Pons (tissue), 1 donor: Measurements from ENCODE around the gene RAPGEF2.
A peak's percentile ranks its signal among the peaks of the same experiment; 100 is the strongest.

ENCODE experiments used
- DNase-seq: peaks from one replicate; pipeline ENCODE4 v3.0.0-alpha.2; 2016; ENCODE audit warnings: low spot score

The RAPGEF2 gene

DNA sequence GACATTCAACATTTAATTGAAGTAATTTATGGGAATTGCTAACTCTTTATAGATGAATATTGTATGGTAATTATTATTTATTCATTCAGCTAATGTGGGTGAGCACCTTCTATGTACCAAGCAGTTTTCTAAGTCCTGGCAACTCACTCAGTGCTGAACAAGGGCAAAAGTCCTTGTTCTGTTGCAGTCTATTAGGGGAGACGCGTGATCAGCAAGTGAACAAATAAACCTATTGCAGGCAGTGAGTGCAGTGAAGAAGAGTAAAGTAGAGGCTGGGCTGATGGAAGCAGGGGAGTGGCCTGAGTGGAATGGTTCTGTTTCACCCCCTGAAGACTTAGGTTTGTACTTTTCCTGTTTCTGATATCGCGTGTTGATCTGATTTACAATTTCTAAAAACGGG is 214.3 kb downstream of the RAPGEF2 start:
- DNase-seq = no peak

DNA sequence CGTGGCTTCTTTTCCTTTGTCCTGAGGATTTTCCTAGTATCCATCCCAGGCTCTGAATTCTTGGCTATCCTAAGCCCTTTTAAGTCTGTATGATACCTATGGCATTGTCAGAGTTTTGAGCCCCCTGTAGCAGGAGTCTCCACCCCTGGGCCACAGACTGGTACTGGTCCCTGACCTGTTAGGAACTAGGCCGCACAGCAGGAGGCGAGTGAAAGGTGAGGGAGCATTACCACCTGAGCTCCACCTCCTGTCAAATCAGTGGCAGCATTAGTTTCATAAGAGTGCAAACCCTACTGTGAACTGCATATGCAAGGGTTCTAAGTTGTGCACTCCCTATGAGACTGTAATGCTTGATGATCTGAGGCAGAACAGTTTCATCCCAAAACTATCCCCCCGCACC is 216.1 kb downstream of the RAPGEF2 start:
- DNase-seq = no peak

DNA sequence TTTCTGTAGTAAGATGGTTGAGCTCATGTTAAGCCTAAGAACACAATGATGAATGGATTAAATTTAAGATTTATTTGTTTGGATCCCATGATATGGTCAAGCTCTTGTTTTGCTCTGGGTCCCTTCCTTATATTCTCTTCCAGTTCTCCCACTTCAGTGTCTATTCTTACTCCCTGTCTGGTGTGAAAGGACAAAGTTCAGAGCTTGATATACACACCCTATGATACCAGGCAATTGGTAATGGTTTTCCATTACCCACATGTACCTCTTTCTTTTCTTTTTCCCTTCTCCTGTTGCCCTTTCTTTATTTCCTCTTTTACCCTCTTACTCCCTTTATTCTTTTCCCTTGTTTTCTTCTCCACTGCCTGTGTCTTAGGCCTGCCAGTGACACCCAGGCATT is 223.6 kb downstream of the RAPGEF2 start:
- no peak for DNase-seq

DNA sequence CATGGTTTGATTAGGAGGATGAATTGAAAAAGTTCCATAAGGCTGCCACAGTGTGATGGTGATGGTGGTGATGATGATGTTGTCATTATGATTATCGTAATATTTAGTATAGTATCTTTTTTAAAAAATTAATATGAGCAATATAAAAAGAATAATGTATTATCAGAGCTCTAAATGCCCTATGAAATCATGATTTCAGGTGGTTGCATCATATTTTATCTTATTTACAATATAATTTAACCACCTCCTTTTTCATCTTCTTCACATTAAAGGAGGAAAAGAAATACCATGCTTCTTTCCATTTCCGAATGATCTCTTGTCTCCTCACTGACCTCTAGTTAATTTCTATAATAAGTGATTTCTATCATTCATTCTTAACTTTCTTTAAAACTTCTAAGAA is 225.9 kb downstream of the RAPGEF2 start:
- DNase-seq = no peak

DNA sequence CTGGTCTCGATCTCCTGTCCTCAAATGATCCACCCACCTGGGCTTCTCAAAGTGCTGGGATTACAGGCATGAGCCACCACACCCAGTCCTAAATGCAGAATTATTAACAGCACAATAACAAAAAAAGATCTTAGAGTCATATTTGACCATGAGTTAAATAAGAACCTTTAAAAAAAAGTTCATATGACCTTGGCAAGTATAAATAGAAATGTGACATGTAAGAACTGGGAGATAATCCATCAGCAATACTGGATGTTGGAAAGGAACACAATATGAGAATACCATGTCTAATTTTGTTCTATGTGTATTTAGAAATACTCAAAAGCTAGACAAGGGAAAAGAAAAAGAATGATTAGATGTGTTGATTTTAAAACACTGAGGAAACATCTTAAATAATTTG is 231.6 kb downstream of the RAPGEF2 start:
- DNase-seq = no peak

DNA sequence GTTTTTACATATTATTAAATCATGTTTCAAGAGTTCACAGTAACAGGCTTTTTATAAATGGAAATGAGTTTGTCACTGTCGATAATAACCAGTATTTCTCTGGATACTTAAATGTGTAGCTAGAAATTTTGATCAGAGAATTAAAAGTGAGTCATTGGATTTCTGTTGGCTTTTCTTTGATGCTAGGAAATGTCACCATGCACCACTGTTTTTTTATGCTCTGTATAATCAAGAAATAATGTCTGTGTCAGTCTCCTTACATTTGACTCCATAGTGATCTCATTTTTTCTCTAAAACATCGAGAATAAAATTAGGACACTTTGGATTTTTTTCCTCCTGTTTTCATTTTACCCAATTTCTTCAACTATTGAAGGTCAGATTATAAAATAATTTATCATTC is 234.2 kb downstream of the RAPGEF2 start:
- no peak for DNase-seq

DNA sequence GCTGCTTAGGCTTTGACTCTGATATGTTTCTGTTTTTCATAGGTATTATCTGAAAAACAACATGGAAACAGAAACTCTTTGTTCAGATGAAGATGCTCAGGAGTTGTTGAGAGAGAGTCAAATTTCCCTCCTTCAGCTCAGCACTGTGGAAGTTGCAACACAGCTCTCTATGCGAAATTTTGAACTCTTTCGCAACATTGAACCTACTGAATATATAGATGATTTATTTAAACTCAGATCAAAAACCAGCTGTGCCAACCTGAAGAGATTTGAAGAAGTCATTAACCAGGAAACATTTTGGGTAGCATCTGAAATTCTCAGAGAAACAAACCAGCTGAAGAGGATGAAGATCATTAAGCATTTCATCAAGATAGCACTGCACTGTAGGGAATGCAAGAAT is 238.6 kb downstream of the RAPGEF2 start:
- no peak for DNase-seq

DNA sequence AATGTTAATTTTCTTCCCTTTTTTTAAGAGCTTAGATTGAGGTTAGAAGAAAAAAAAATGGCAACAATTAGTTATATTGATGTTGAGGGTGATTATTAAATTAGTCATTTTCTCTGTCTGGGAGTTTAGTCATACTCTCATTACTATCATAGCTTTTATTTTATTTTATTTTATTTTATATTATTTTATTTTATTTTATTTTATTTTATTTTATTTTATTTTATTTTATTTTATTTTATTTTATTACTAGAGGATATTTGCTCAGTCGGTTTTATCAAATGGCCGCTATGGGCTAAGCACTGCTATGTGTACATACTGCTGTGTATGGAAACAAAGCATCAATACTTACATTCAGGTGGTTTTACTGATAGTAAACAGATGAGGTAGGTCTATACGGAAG is 239.5 kb downstream of the RAPGEF2 start:
- no peak for DNase-seq

DNA sequence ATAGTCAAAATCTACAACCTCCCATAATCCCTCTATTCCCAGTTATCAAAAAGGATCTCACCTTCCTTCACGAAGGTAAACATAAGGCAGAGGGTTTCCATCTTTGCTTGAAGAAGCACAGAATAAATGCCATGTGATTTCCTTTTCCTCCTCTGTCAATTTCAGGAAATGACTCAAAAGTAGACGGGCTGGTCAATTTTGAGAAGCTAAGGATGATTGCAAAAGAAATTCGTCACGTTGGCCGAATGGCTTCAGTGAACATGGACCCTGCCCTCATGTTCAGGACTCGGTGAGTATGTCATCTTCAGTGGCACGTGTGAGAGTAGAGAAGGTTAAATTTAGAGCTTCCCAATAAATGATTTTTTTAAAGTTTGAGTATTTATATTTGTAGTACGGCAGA is 240.2 kb downstream of the RAPGEF2 start:
- no peak for DNase-seq

DNA sequence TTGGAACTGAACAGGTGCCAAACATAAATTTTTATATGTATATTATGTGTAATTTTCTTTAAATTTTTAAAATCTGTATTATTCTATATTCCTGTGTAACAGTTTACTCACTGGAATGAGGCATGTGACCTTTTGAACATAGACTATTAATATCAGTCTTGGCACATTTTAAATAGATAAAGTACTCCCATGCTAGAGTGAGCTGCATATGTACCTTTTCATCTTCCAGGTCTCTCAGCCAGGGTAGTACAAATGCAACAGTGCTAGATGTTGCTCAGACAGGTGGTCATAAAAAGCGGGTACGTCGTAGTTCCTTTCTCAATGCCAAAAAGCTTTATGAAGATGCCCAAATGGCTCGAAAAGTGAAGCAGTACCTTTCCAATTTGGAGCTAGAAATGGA is 242.0 kb downstream of the RAPGEF2 start:
- no peak for DNase-seq

DNA sequence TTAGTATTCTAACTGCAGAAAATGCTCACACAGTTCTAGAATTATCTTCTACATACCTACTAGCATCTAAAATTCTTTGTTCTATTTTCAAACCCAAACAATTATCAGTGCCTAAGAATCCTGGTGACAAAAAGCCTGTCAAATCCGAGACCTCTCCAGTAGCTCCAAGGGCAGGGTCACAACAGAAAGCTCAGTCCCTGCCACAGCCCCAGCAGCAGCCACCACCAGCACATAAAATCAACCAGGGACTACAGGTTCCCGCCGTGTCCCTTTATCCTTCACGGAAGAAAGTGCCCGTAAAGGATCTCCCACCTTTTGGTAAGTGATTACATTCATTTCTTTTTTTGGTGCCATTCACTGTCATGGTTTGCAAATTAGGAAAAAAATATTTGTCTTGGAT is 243.8 kb downstream of the RAPGEF2 start:
- no peak for DNase-seq

DNA sequence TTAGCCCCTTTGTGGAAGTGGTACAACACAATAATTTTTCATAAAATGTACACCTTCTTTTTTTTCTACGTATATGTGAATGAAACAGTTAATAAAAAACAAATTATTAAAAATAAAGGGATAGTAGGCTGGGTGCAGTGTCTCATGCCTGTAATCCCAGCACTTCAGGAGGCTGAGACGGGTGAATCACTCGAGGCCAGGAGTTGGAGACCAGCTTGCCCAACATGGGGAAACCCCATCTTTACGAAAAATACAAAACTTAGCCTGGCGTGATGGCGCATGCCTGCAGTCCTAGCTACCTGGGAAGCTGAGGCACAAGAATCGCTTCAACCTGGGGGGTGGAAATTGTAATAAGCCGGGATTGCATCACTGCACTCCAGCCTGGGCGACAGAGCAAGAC is 244.9 kb downstream of the RAPGEF2 start:
- DNase-seq = no peak

DNA sequence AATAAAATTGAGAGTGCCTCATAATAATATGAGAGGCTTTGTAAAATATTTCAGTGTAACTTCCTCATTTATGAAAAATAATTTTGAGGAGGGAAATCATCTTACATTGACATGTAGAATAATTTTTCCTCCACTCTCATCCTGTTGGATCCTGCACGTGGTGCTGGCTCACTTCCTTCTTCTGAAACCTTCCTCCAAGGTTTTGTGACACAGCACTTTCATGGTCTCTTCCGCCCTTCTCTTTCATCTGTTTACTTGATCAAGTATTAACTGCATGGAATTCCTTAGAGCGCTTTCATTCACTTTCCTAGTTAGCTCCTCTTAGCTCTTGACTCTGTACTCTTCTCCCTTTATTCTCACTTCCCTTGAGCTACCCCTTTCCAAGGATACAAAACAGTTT is 246.5 kb downstream of the RAPGEF2 start:
- DNase-seq = no peak

DNA sequence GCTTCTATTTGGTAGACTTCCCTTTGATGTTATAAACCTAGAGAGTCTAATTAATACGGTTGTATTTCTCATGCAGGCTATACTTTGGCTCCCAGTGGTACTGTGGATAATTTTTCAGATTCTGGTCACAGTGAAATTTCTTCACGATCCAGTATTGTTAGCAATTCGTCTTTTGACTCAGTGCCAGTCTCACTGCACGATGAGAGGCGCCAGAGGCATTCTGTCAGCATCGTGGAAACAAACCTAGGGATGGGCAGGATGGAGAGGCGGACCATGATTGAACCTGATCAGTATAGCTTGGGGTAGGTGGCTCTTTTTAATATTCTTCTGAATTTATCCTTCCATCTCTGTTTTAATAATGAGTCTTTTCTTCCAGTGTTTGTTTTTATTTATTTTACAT is 249.7 kb downstream of the RAPGEF2 start:
- DNase-seq = peak; percentile 37

DNA sequence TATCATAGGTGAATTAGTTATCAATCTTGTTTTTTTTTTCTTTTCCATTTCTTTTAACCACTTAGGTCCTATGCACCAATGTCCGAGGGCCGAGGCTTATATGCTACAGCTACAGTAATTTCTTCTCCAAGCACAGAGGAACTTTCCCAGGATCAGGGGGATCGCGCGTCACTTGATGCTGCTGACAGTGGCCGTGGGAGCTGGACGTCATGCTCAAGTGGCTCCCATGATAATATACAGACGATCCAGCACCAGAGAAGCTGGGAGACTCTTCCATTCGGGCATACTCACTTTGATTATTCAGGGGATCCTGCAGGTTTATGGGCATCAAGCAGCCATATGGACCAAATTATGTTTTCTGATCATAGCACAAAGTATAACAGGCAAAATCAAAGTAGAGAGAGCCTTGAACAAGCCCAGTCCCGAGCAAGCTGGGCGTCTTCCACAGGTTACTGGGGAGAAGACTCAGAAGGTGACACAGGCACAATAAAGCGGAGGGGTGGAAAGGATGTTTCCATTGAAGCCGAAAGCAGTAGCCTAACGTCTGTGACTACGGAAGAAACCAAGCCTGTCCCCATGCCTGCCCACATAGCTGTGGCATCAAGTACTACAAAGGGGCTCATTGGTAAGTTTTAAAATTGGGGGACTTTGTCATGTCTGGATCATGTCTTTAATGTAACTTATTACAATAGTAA is 250.7 kb downstream of the RAPGEF2 start:
- DNase-seq = no peak

DNA sequence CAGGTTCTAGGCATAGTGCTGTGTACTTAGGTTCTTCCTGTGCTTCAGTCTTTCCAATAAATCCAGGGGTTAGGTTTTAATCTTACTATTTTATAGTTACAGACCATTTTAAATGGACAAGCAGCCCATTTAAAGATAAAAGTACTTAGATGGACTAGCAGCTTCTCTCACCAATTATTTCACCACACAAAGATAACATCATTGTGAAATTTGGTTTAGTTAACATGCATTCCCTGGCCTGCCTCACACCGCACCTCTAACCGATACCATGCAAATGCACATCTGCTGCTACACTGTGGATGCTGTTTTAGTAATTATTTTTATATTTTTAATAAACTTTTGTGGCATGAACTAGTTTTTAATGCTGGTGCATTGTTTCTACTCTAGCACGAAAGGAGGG is 252.6 kb downstream of the RAPGEF2 start:
- no peak for DNase-seq

DNA sequence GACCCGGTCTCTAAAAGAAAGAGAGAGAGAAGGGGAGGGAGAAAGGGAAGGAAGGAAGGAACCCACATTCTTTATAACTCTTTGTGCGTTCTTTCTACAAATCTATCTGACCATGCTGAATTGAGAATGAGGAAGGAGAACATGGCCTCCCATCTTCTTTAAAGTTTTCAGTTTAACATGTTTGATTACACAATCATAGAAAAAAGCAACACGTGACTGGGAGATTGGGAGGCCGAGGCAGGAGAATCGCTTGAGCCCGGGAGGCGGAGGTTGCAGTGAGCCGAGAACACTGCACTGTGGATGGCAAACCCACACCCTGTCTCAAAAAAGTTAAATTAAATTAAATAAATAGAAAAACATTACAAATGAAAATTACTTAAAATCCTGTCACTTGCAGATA is 254.5 kb downstream of the RAPGEF2 start:
- DNase-seq = no peak

DNA sequence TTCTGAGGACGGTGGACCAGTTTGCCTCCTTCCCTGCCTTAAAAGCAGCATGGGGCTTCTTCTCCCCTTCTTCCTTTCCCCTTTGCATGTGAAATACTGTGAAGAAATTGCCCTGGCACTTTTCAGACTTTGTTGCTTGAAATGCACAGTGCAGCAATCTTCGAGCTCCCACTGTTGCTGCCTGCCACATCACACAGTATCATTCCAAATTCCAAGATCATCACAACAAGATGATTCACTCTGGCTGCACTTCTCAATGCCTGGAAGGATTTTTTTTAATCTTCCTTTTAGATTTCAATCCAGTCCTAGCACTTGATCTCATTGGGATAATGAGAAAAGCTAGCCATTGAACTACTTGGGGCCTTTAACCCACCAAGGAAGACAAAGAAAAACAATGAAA is 255.3 kb downstream of the RAPGEF2 start:
- peak; percentile 46 for DNase-seq

DNA sequence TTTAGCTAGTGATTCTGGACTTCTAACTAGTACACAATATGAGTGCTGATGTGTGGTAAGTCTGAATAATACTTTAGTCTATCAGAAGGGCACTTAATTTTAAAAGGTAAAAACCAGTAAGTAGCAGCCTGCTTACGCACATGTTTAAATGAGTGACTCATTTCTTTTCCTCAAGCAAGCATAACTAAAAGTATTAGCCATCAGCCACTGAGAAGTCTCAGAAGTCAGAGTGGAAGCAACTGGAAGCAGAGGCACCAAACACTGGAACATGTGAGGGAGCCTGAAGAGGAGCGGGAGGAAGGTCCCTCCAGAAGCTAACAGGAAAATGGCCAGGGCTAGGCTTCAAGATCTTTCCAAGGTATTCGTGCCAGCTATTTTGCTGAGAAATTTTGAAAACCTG is 257.7 kb downstream of the RAPGEF2 start:
- no peak for DNase-seq

DNA sequence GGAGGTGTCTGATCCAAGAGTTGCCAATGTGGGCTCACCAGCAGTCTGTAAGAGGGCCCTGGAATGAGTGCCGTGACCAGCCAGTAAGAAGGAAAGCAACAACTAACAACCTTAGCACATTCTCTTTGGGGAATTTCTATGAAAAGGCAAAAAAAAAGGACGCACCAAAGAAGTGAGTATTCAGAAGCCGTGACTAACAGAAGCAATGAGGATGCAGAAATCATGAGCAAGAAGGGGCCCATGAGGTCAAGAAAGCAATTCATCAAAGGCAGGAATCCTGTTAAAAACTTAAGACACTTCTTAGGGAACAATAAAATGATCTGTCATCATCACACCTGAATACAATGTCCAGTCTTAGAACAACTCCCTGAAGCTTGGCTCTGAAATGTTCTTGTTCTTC is 260.5 kb downstream of the RAPGEF2 start:
- no peak for DNase-seq

DNA sequence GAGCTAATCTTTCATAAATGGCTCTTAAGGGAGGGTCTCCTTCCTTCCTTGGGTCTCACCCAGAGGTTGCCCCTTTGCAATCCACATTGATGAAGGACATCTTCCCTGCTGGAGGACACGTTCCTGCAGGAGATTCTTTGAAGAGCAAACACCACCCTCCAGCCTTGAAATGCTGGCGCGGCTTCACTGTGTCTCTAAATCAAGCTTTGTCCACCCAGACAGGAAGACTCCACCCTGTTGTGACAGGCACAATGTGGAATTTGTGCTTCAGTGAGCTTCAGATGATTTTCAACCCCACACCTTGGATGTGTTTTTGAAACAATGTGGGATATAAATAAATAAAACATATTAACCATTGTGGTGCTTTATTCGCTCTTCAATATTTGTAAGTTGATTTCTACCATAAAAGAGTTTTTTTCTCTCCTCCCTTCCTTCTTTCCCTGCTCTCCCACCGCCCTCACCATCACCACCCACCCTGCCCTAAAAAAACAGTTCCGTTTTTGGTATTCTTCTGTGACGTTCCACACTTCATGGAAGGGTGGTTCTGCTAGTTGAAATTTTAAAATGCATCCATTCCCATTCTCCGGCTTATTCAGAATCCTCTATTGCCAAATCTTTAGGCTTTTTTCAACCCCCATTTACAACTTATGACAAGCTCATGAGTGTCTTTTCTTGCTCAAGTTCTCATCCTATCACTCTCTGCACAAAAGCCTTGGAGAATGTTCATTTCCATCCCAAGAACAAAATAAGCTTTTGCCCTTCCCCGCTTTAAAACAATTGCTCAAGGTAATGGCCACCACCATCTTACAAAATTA is 264.3 kb downstream of the RAPGEF2 start:
- DNase-seq = no peak

DNA sequence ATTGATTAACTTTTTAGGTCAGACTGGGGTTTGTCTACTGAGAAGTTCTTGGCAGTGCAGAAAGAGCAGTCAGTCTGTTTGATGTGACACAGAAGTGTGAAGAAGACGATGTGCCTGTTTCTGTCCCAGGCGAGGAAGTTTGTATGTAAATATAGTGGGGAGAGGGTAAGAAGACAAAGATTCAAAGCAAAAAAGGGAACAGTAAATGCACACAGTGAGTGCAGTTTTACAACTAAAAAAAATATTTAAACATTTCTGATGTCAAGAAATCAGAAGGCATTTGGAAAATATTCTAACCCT is 264.9 kb downstream of the RAPGEF2 start:
- DNase-seq = no peak

DNA sequence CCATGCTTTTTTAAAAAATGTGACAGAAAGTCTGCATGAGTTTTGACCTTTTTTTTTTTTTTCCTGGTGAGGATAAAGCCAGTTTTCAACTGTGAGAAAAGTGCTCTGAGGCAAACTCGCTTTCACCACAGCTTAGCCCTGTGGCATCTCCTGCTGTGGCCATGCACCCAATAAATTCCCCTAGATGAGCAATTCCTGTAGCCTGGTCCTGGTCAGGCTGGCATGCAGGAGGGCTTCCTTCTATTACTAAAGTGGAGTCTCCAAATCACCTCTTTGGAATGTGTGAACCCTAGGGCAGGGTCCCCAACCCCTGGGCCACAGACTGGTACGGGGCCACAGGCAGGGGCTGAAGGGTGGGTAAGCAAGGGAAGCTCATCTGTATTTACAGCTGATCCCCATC is 265.4 kb downstream of the RAPGEF2 start:
- DNase-seq = no peak

DNA sequence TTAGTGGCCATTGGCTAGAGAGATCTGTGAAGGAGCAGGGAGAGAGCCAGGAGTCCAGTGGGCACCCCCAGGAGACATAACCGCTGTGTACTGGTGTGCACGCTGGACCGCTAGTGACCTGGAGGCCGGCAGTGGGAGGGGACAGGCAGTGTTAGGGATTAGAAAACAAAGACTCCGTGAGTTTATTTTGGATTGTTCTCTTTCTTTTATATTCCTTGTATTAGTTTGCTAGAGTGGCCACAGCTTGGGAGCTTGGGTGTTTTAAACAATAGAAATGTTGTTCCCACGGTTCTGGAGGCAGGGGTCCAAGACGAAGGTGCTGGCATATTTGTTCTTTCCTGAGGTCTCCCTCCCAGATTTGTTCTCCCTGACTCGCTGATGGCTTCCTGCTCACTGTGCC is 266.4 kb downstream of the RAPGEF2 start:
- no peak for DNase-seq
